Neural cell (in vitro differentiated cells): ENCODE data around the gene TGFBI.

ENCODE experiments used
- EP300 ChIP-seq: fragments of 450-650 bp; conservative IDR thresholded peaks from 2 replicates; pipeline ENCODE4 v1.6.1; 2014; ENCODE audit warnings: antibody characterized with exemption, mild to moderate bottlenecking, moderate library complexity; ENCODE audit not compliant: poor library complexity, severe bottlenecking
- EZH2 ChIP-seq: fragments of 200-600, 300-800 bp; shearing (Covaris generic), sonication (generic); IDR thresholded peaks from 2 replicates; pipeline ENCODE4 v1.6.1; 2014; ENCODE audit warnings: antibody characterized with exemption, low read length, borderline replicate concordance, mild to moderate bottlenecking; ENCODE audit not compliant: insufficient read depth, poor library complexity, severe bottlenecking
- MXI1 ChIP-seq: fragments of 450-650 bp; conservative IDR thresholded peaks from 2 replicates; pipeline ENCODE4 v1.6.1; 2014; ENCODE audit warnings: antibody characterized with exemption, mild to moderate bottlenecking; ENCODE audit not compliant: poor library complexity, severe bottlenecking
- POLR2AphosphoS5 ChIP-seq: IDR thresholded peaks from 2 replicates; pipeline ENCODE4 v1.6.1; 2012
- RAD21 ChIP-seq: fragments of 450-650 bp; conservative IDR thresholded peaks from 2 replicates; pipeline ENCODE4 v1.6.1; 2014; ENCODE audit warnings: antibody characterized with exemption, mild to moderate bottlenecking, moderate library complexity
- SMC3 ChIP-seq: fragments of 450-650 bp; conservative IDR thresholded peaks from 2 replicates; pipeline ENCODE4 v1.6.1; 2014; ENCODE audit warnings: antibody characterized with exemption, mild to moderate bottlenecking, moderate library complexity; ENCODE audit not compliant: poor library complexity
- TAF1 ChIP-seq: IDR thresholded peaks from 2 replicates; pipeline ENCODE4 v1.6.1; 2012; ENCODE audit warnings: low read depth
- TF ChIP-seq, protein P1 (sequence below): fragments of 450-650 bp; IDR thresholded peaks from 2 replicates; pipeline ENCODE4 v1.5.1; 2014; ENCODE audit warnings: antibody characterized with exemption, mild to moderate bottlenecking, moderate library complexity; ENCODE audit not compliant: poor library complexity, severe bottlenecking

DNA sequence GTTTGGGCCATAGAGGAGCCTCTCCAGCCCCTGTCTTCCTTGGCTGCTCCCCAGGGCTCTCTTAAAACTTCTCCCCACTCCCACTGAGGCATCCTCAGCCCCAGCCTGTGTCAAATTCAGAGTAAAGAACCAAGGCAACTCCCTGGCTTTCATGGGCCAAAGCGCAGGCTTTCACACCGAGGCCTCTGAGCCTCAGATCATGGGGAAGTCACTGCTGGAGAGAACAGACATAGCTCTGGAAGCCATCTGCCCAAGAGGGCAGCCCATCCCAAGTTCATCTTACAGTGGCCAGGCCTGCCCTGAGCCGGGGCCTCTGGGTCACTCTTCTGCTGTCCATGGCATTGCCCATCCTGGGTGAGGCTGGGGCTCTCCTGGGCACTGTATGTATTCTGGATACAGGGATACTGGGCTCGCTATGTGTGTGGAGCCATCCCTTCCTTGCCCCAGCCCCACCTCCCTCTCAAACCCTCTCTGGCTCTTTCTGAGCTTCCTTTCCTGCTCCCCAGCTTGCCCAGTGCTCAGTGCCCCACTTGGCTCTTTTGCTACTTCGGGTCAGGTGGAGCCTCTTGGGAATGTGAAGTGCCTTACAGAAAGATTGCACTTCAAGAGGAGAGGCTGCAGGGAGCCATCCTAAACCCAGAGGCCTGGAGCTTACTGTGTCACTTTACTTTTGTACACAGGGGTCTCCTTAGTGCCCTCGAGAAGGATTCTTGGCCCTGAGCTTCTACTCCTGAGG is 33.0 kb downstream of the TGFBI start:
- TF ChIP-seq EZH2, result no peak
- TF ChIP-seq, protein P1, sequence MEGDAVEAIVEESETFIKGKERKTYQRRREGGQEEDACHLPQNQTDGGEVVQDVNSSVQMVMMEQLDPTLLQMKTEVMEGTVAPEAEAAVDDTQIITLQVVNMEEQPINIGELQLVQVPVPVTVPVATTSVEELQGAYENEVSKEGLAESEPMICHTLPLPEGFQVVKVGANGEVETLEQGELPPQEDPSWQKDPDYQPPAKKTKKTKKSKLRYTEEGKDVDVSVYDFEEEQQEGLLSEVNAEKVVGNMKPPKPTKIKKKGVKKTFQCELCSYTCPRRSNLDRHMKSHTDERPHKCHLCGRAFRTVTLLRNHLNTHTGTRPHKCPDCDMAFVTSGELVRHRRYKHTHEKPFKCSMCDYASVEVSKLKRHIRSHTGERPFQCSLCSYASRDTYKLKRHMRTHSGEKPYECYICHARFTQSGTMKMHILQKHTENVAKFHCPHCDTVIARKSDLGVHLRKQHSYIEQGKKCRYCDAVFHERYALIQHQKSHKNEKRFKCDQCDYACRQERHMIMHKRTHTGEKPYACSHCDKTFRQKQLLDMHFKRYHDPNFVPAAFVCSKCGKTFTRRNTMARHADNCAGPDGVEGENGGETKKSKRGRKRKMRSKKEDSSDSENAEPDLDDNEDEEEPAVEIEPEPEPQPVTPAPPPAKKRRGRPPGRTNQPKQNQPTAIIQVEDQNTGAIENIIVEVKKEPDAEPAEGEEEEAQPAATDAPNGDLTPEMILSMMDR, result no peak
- TF ChIP-seq POLR2AphosphoS5, result no peak
- no peak for TF ChIP-seq EP300
- TF ChIP-seq RAD21, result no peak
- TF ChIP-seq MXI1, result no peak
- TF ChIP-seq SMC3, result no peak
- no peak for TF ChIP-seq TAF1
